Neural progenitor cell (in vitro differentiated cells): ENCODE measurements around the gene IFIT2.

Source experiments
- EZH2 ChIP-seq: fragments of 200-600 bp; sonication (generic); IDR thresholded peaks from 2 replicates; pipeline ENCODE4 v1.6.1; 2017; ENCODE audit warnings: antibody characterized with exemption, mild to moderate bottlenecking, moderate library complexity
- EZH2phosphoT487 ChIP-seq: fragments of 200-600 bp; sonication (generic); IDR thresholded peaks from 2 replicates; pipeline ENCODE4 v1.6.1; 2017; ENCODE audit warnings: antibody characterized with exemption
- TF ChIP-seq, protein P1 (sequence below): fragments of 200-600 bp; sonication (generic); IDR thresholded peaks from 2 replicates; pipeline ENCODE4 v1.5.1; 2017; ENCODE audit warnings: antibody characterized with exemption, mild to moderate bottlenecking

GRCh38 chr10:89279421-89279869, 22.4 kb upstream of the IFIT2 start:
- TF ChIP-seq EZH2, result no peak
- TF ChIP-seq, protein P1, sequence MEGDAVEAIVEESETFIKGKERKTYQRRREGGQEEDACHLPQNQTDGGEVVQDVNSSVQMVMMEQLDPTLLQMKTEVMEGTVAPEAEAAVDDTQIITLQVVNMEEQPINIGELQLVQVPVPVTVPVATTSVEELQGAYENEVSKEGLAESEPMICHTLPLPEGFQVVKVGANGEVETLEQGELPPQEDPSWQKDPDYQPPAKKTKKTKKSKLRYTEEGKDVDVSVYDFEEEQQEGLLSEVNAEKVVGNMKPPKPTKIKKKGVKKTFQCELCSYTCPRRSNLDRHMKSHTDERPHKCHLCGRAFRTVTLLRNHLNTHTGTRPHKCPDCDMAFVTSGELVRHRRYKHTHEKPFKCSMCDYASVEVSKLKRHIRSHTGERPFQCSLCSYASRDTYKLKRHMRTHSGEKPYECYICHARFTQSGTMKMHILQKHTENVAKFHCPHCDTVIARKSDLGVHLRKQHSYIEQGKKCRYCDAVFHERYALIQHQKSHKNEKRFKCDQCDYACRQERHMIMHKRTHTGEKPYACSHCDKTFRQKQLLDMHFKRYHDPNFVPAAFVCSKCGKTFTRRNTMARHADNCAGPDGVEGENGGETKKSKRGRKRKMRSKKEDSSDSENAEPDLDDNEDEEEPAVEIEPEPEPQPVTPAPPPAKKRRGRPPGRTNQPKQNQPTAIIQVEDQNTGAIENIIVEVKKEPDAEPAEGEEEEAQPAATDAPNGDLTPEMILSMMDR, result no peak
- no peak for TF ChIP-seq EZH2phosphoT487
